Activated naive CD4-positive, alpha-beta T cell treated with anti-CD3 and anti-CD28 coated beads, Interleukin-2, amount 50 U/mL, for 16 hours (primary cell): ENCODE data around the gene RHOF.

Experiments used
- DNase-seq: peaks from one replicate; pipeline ENCODE4 v3.0.0-alpha.2; 2020

The RHOF gene

GRCh38 chr12:121793440-121793837 is at the start of gene RHOF:
Gene RHOF, minus strand, starts transcription at chr12:121793688. Its CDS starts 55 bp downstream, at chr12:121793633.
- DNase-seq = peak; percentile 72

- no peak for DNase-seq
These were observed 46.7 kb upstream of the RHOF start for GRCh38 chr12:121839993-121840761.

- DNase-seq = peak; percentile 100
These were observed 45.9 kb upstream of the RHOF start for GRCh38 chr12:121839106-121839992.

GRCh38 chr12:121838126-121838525 is 44.6 kb upstream of the RHOF start:
- DNase-seq = no peak

- DNase-seq = no peak
These were observed 44.2 kb upstream of the RHOF start for GRCh38 chr12:121837680-121838079.

- DNase-seq = no peak
These were observed 38.2 kb upstream of the RHOF start for GRCh38 chr12:121831571-121832245.

- DNase-seq = no peak
These were observed 37.2 kb upstream of the RHOF start for GRCh38 chr12:121830588-121831265.

- DNase-seq = no peak
These were observed 36.6 kb upstream of the RHOF start for GRCh38 chr12:121830134-121830533.

- DNase-seq = no peak
These were observed 35.9 kb upstream of the RHOF start for GRCh38 chr12:121829250-121829918.

- DNase-seq = no peak
These were observed 35.3 kb upstream of the RHOF start for GRCh38 chr12:121828826-121829225.

GRCh38 chr12:121828306-121828705 is 34.8 kb upstream of the RHOF start:
- no peak for DNase-seq

- no peak for DNase-seq
These were observed 34.0 kb upstream of the RHOF start for GRCh38 chr12:121827351-121828099.

- no peak for DNase-seq
These were observed 33.0 kb upstream of the RHOF start for GRCh38 chr12:121826318-121827150.

- DNase-seq = no peak
These were observed 31.6 kb upstream of the RHOF start for GRCh38 chr12:121825041-121825523.

- no peak for DNase-seq
These were observed 30.2 kb upstream of the RHOF start for GRCh38 chr12:121823727-121824115.

- no peak for DNase-seq
These were observed 29.7 kb upstream of the RHOF start for GRCh38 chr12:121823101-121823726.

- DNase-seq = no peak
These were observed 29.1 kb upstream of the RHOF start for GRCh38 chr12:121822393-121823100.

- no peak for DNase-seq
These were observed 26.6 kb upstream of the RHOF start for GRCh38 chr12:121820056-121820455.
